GM23338 (cell line): Measurements from ENCODE around the gene PRPF18. TPM values are rescaled to one million over a fixed set of nuclear protein-coding genes. Genes with fewer than 3 reads are reported as not detected.

ENCODE experiments used
- ATAC-seq: fragments of 200-7000 bp; cut with Tn5 transposase; 3 replicates; pipeline ENCODE4 v1.9.1; 2020
- DNase-seq: peaks from one replicate; pipeline ENCODE4 v3.0.0-alpha.2; 2015; ENCODE audit warnings: low spot score
- H2AFZ ChIP-seq: fragments of 200-600 bp; sonication (generic); 2 replicates; pipeline ENCODE4 v1.8.0; 2016; ENCODE audit warnings: antibody characterized with exemption, mild to moderate bottlenecking, moderate library complexity
- H3F3A ChIP-seq: fragments of 200-600 bp; sonication (generic); replicated peaks from 2 replicates; pipeline ENCODE4 v1.8.0; 2017; ENCODE audit warnings: antibody characterized with exemption, mixed run types, low read depth
- H3K27ac ChIP-seq: fragments of 200-600 bp; sonication (generic); 2 replicates; pipeline ENCODE4 v1.6.1; 2016; ENCODE audit warnings: low read depth
- H3K27me3 ChIP-seq: fragments of 200-600 bp; sonication (generic); 2 replicates; pipeline ENCODE4 v1.8.0; 2016; ENCODE audit warnings: mild to moderate bottlenecking, mixed run types, moderate library complexity; ENCODE audit not compliant: insufficient read depth
- H3K36me3 ChIP-seq: fragments of 200-600 bp; sonication (generic); 2 replicates; pipeline ENCODE4 v1.8.0; 2016; ENCODE audit warnings: mild to moderate bottlenecking; ENCODE audit not compliant: insufficient read depth
- H3K4me1 ChIP-seq: fragments of 200-600 bp; sonication (generic); 2 replicates; pipeline ENCODE4 v1.8.0; 2016; ENCODE audit warnings: mild to moderate bottlenecking, moderate library complexity; ENCODE audit not compliant: insufficient read depth
- H3K4me2 ChIP-seq: fragments of 200-600 bp; sonication (generic); 2 replicates; pipeline ENCODE4 v1.7.1; 2017; ENCODE audit warnings: mixed run types
- H3K4me3 ChIP-seq: fragments of 200-600 bp; sonication (generic); 2 replicates; pipeline ENCODE4 v1.6.1; 2016; ENCODE audit warnings: mixed run types
- H3K79me2 ChIP-seq: fragments of 200-600 bp; sonication (generic); replicated peaks from 2 replicates; pipeline ENCODE4 v1.8.0; 2017; ENCODE audit warnings: mild to moderate bottlenecking; ENCODE audit not compliant: insufficient read depth
- H3K9me2 ChIP-seq: fragments of 200-600 bp; sonication (generic); 2 replicates; pipeline ENCODE4 v1.8.0; 2017; ENCODE audit not compliant: insufficient read depth
- H4K20me1 ChIP-seq: fragments of 200-600 bp; sonication (generic); replicated peaks from 2 replicates; pipeline ENCODE4 v1.8.0; 2017; ENCODE audit warnings: mild to moderate bottlenecking; ENCODE audit not compliant: insufficient read depth
- H3K27ac Mint-ChIP-seq: 2 replicates; pipeline ENCODE4 v1.8.0; 2020; ENCODE audit warnings: inconsistent platforms, mild to moderate bottlenecking, moderate library complexity, mixed read lengths
- H3K27me3 Mint-ChIP-seq: 3 replicates; pipeline ENCODE4 v1.8.0; 2022; ENCODE audit warnings: low read depth, mild to moderate bottlenecking, moderate library complexity, mixed read lengths, inconsistent platforms; ENCODE audit not compliant: insufficient read depth, poor library complexity
- H3K36me3 Mint-ChIP-seq: 3 replicates; pipeline ENCODE4 v1.8.0; 2021; ENCODE audit warnings: low read depth, mild to moderate bottlenecking, inconsistent platforms, moderate library complexity, mixed read lengths
- H3K4me1 Mint-ChIP-seq: 3 replicates; pipeline ENCODE4 v1.8.0; 2020; ENCODE audit warnings: mild to moderate bottlenecking, inconsistent platforms, mixed read lengths
- H3K4me3 Mint-ChIP-seq: 3 replicates; pipeline ENCODE4 v1.8.0; 2021; ENCODE audit warnings: moderate library complexity, mild to moderate bottlenecking, inconsistent platforms, mixed read lengths
- H3K9me3 Mint-ChIP-seq: 3 replicates; pipeline ENCODE4 v1.8.0; 2020; ENCODE audit warnings: moderate library complexity, mild to moderate bottlenecking, inconsistent platforms, mixed read lengths
- CREB1 ChIP-seq: fragments of 250-450 bp; sonication (Bioruptor Pico); IDR thresholded peaks from 2 replicates; pipeline ENCODE4 v1.5.0; 2020; ENCODE audit warnings: low read depth, mild to moderate bottlenecking, moderate library complexity
- CTCF ChIP-seq, 2 experiments: fragments of 200-600 bp in 1 of 2; sonication (generic) in 1 of 2; conservative IDR thresholded peaks; 2 replicates each; pipeline versions ENCODE4 v1.5.1 to v1.6.1; 2016 to 2017; ENCODE audit warnings: antibody characterized with exemption in 2 of 2, low read depth in 2 of 2, mild to moderate bottlenecking in 2 of 2, moderate library complexity in 1 of 2
- ETS1 ChIP-seq: IDR thresholded peaks from 2 replicates; pipeline ENCODE4 v1.6.1; 2016; ENCODE audit warnings: antibody characterized with exemption
- EZH2 ChIP-seq: fragments of 200-600 bp; sonication (generic); IDR thresholded peaks from one replicate; pipeline ENCODE4 v1.8.0; 2017; ENCODE audit warnings: antibody characterized with exemption, mild to moderate bottlenecking, low read depth; ENCODE audit not compliant: unreplicated experiment
- EZH2phosphoT487 ChIP-seq: fragments of 200-600 bp; sonication (generic); IDR thresholded peaks from one replicate; pipeline ENCODE4 v1.8.1; 2018; ENCODE audit warnings: antibody characterized with exemption; ENCODE audit not compliant: unreplicated experiment
- JUNB ChIP-seq: IDR thresholded peaks from one replicate; pipeline ENCODE4 v1.6.1; 2016; ENCODE audit warnings: antibody characterized with exemption; ENCODE audit not compliant: unreplicated experiment
- NANOG ChIP-seq: IDR thresholded peaks from 2 replicates; pipeline ENCODE4 v1.6.1; 2016; ENCODE audit warnings: antibody characterized with exemption, borderline replicate concordance
- POLR2AphosphoS5 ChIP-seq: IDR thresholded peaks from 2 replicates; pipeline ENCODE4 v1.6.1; 2016; ENCODE audit warnings: antibody characterized with exemption, low read depth
- REST ChIP-seq: IDR thresholded peaks from one replicate; pipeline ENCODE4 v1.6.1; 2018; ENCODE audit warnings: antibody characterized with exemption; ENCODE audit not compliant: unreplicated experiment
- STAT1 ChIP-seq: IDR thresholded peaks from one replicate; pipeline ENCODE4 v1.6.1; 2016; ENCODE audit warnings: antibody characterized with exemption; ENCODE audit not compliant: unreplicated experiment
- ZNF114 ChIP-seq: fragments of 250-450 bp; sonication (Bioruptor Pico); IDR thresholded peaks from 2 replicates; pipeline ENCODE4 v1.5.0; 2020; ENCODE audit warnings: mild to moderate bottlenecking, moderate library complexity
- ZNF331 ChIP-seq: fragments of 250-450 bp; sonication (Bioruptor Pico); IDR thresholded peaks from 2 replicates; pipeline ENCODE4 v1.5.0; 2020; ENCODE audit warnings: low read depth, mild to moderate bottlenecking, moderate library complexity
- ZNF462 ChIP-seq: fragments of 250-450 bp; sonication (Bioruptor Pico); IDR thresholded peaks from 2 replicates; pipeline ENCODE4 v1.5.0; 2020; ENCODE audit warnings: mild to moderate bottlenecking, moderate library complexity
- polyA plus RNA-seq: library from polyadenylated mRNA; unstranded; fragments of >200 nt; fragmentation: Nextera tagmentation; extraction: Ambion mirVana; gene quantifications from 2 replicates; pipeline ENCODE4 v1.2.1, GENCODE V29; 2016
- total RNA-seq: library from RNA; depleted of rRNA; stranded (reverse); fragments of >200 nt; shearing (Covaris generic); gene quantifications from 2 replicates; pipeline ENCODE4 v1.2.3, GENCODE V29; 2014

The PRPF18 gene
- total and polyA plus RNA-seq, 2 experiments from 2014 or later: 15.1 to 17.2 TPM

GRCh38 chr10:13628661-13629060 lies 41.9 kb downstream of the PRPF18 start:
- Histone ChIP-seq H3K4me1 (peaks cover 17% of the 10 kb centered on the region), H3K27ac (no peak overlapping the region), H3F3A (no peaks in the 10 kb centered on the region), H3K9me2 (no peaks in the 10 kb centered on the region), H3K36me3 (no peaks in the 10 kb centered on the region), H3K4me3 (no peak overlapping the region), H4K20me1 (no peaks in the 10 kb centered on the region), H2AFZ (no peak overlapping the region), H3K79me2 (no peaks in the 10 kb centered on the region), H3K4me2 (no peak overlapping the region), H3K27me3 (no peaks in the 10 kb centered on the region)
- ATAC-seq: no peak
- Mint-ChIP-seq H3K27me3 (no peaks in the 10 kb centered on the region), H3K9me3 (no peaks in the 10 kb centered on the region), H3K4me3 (no peak overlapping the region), H3K27ac (peak overlapping the region; percentile 83), H3K4me1 (peaks cover 7% of the 10 kb centered on the region), H3K36me3 (no peaks in the 10 kb centered on the region)
- no peak for DNase-seq
- TF ChIP-seq EZH2phosphoT487 (no peak), NANOG (no peak), EZH2 (no peak), ZNF331 (CRISPR knock-in tag) (no peak), ZNF114 (CRISPR knock-in tag) (no peak), STAT1 (no peak), CREB1 (CRISPR knock-in tag) (no peak), REST (no peak), POLR2AphosphoS5 (no peak), CTCF (conservative IDR thresholded peaks at IDR 0.05; ENCODE audit: low read depth in 2 of 2) (no peak), JUNB (no peak), ETS1 (no peak), ZNF462 (CRISPR knock-in tag) (no peak)
